Measurements from ENCODE around the gene F5.
"Not testable (repeated sequence)": the region's sequence is repeated elsewhere in the genome, so short reads cannot be mapped to it uniquely, and the experiment has no call there.

The F5 gene

DNA sequence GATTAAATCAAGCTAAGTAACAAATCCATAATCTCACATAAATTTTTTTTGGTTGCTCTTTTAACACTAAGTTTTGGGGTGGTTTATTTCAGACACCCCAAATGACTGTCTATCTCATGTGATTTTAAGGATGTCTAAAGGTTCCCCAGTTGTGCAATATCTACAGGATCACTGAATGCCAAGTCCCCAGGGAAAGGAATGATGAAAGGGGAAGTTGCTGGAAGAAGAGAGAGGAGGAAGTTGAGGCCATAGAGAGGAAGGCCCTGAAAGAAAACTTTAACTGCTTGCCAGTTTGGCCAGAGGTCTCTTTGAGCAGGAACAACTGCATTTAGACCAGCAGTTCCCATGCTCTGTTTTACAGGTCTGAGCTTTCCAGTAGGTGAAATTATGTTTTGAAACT, 73.1 kb downstream of the F5 start:
- in situ Hi-C loops (cut with MboI; ENCODE audit: low sequenced_read_pairs) = no loop called here

DNA sequence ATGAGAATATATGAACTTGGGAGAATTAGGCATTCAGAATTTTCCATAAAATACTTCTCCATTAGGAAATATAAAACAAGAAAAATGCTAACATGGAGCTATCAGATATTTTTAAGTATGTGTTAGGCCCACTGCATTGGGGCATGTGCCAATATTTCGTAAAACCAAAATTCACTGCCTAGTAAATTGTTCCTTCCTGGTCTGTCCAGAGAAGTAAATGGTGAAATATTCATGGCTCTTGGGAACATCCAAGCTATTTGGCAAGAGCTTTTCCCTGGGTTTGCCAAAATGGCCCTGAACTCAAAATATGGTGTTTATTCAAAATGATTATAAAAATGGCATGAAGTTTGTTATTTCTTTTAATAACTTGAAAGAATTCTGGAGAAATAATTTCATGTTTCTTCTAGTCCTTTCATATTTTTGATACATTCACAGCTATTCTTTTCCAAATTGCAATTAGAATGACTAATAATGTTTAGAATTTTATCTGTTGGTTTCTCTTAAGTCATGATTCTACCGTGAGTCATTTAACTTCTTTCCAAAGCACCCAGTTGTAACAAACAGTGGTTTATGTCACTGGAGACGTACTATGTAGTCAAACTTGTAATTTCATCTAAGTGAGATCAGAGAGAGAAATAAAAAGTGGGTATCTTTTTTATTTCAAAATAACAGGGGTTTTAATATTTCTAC, 74.8 kb downstream of the F5 start:
- in situ Hi-C loops (cut with MboI; ENCODE audit: low sequenced_read_pairs) = no loop called here

DNA sequence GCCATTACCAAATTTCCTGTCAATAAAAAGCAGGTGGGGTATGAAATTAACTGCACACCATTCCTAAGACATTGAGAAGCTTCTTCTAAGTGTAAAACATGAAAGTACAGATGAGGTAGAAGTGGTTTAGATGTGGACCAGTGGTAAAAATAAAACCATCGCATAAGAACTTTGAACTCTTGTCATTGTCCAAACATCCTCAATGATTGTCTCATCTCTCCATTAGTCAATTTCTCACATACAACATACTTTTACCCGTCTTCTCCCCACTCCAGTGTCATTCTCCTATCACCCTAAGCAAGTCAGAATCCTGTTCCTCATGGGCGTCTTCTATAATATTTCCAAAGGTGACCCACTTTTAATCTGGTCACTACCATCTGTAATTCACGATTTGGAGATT, 76.2 kb downstream of the F5 start:
- in situ Hi-C loops (cut with MboI; ENCODE audit: low sequenced_read_pairs) = no loop called here

DNA sequence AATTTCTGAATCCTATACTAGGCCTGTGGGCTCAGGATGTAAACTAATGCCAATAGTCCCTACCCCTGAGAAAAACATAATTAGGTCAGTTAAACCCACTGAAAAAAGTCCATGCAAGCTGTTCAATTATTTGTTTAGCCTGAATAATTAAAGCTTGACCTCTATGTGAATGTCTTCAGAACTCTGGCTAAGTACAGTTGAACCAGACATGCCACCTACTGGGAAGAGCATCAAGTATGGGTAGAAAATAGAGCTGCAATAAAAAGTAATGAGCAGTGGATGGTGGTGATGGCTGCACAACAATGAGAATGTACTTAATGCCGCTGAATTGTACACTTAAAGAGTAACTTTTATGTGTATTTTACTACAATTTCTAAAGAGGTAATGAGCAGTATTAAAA, 76.9 kb downstream of the F5 start:
- in situ Hi-C loops (cut with MboI; ENCODE audit: low sequenced_read_pairs) = no loop called here

DNA sequence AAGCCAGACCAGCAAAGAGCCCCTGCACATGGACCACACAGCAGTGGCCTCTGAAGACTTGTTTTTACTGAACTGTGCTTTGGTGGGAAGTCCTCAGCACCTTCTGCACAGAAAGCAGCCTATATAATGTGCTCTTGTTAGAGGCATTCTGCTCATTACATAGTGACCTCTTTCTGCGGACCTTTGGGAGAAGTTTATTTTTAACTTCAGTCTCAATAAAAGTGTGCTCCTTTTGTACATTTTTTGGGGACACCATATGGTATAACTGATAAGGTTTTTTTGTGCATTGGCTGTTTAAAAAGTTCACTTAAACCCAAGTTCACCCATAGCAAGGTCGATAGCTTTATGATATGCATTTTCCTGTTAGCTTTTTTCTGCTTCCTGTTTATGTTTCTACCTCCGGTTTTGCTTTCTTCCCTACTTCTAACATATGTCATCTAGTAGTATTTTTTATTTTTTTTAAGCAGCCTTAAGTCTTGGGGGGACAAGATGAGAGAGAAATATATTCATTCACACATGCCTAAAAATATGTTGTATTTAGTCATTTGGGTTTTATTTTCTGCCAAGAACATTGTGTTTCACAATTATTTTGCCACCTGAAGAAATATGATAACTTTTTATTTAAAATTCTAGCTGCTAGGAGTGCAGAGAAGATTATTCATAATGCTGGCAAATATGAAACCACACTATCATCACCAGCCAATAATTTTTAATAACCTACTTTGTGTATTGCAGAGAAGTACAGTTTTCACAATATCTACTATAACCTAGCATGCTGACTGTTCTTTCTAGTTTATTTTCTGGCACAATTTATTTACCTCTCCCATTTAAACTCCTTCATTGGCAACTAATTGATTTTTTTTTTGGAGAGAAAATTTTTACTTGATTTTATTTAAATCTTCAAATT, 77.6 kb downstream of the F5 start:
- in situ Hi-C loops (cut with MboI; ENCODE audit: low sequenced_read_pairs) = no loop called here

DNA sequence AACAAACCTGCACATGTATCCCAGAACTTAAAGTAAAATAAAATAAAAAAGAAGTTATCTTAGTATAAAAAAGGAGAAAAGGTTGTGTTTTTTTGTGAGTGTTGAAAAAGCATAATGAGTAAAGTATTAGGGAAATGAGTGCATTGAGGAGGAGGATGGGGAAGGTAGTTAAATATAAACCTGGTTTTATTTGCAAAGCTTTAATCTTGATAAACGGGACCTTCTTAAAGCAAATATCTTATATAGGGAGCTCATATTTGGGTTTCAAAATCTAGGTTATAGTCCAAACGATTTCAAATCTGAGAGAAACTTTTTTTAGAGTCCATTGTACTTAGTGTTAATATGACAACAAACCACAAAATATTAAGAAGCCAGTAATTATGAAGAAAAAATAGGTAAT, 78.9 kb downstream of the F5 start:
- in situ Hi-C loops (cut with MboI; ENCODE audit: low sequenced_read_pairs) = no loop called here

DNA sequence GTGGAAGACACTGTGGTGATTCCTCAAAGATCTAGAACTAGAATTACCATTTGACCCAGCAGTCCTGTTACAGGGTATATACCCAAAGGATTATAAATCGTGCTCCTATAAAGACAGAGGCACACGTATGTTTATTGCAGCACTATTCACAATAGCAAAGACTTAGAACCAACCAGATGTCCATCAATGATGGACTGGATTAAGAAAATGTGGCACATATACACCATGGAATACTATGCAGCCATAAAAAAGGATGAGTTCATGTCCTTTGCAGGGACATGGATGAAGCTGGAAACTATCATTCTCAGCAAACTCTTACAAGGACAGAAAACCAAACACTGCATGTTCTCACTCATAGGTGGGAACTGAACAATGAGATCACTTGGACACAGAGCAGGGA, 82.7 kb downstream of the F5 start:
- in situ Hi-C loops (cut with MboI; ENCODE audit: low sequenced_read_pairs) = not testable (repeated sequence)

DNA sequence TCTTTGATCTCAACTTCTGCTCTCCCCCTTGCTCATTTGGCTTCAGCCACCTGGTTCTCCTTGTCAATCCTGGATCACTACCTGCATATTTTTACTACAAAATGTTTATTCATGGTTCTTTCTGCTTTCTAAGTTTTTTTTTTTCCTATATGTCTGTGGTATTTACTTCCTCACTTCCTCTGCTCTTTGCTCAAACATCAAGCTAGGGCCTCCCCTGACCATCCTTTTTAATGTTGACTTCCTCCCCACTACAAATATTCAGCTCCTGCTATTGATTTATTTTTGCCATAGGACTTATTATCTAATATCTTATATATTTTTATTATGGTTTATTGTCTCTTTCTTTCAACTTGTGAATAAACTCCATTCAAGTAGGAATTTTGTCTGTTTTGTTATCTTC, 86.5 kb downstream of the F5 start:
- in situ Hi-C loops (cut with MboI; ENCODE audit: low sequenced_read_pairs) = no loop called here

DNA sequence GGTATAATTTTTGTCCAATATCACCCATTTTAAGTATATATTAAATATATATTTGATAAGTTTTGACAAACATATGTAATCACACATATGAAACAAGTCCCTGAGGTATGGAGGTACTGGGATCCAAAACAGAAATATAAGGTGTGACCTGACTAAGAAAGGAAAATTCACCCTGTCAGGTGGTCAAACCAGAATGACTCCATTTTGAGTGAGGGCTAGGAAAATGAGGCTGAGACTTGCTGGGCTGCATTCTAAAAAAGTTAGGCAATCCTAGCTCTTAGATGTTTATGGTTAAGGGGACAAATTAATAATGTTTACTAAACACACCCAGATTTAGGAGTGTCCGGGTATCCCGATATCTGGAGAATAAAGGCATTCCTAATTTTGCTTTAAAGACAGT, 89.0 kb downstream of the F5 start:
- in situ Hi-C loops (cut with MboI; ENCODE audit: low sequenced_read_pairs) = no loop called here

DNA sequence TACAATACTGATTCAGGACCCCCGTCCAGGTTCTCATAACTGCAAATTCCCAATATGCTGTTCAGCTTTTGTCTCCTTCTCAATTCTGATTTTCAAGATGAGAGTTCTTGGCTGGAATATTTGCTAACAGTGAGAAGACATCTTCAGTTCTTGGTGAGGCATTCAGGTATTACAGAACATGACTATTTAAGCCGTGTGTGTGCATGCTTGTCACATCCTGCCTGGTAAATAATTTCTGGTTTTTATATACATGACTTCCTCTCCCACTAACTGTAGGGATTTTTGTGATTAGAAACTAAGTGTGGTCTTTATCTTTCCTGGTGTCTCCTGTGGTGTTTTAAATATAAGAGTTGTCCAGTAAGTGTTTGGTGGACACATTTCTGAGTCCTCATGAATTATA, 90.4 kb downstream of the F5 start:
- in situ Hi-C loops (cut with MboI; ENCODE audit: low sequenced_read_pairs) = no loop called here

DNA sequence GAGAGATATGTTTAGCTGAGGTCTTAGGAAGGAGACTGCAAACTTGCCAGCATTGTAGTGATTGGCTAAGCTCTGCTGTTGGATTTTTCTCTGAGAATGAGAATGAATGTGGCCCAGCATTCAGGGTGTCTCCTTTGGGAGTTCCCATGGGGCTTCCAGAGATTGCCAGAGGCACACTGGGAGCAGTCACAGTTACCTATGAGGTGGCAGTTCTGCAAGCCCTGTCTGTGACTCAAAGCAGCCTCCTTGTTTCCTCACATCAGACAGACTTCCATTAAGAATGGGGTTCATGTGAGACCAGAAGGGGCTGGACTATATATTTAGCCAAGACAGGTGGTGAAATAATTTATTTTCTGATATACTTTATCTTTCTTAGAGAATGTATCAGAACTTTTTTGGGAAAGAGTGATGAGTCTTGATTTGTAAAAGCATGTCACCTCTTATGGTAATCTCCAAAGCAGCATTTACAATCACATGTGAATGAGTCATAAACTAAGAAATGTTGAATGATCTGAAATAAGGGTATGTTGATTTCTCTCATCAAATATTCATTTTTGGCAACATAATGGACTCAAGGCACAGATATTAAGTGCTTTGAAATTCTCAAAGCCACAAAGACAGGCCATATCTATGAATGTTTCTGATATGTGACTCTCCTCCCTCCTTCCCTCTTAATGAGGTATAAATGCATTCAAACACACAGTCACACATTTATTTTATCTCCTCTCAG, 91.1 kb downstream of the F5 start:
- in situ Hi-C loops (cut with MboI; ENCODE audit: low sequenced_read_pairs) = no loop called here

DNA sequence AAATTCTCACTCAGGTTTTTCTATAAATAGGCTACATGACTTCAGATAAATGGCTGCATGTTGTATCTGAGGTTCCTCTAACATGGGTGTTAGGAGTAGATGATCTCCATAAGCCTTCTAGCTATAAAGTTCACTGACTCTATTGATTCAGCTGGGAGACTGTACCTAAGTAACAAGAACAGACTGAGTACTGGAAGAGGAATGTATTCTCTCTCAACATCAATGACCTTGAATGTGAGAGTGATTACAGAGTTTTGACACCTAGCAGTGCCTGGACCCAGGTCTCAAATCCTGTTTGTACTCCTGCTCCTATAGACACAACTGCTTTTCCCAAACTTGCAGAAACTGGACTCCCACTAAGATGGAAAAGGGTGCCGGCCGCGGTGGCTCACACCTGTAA, 91.9 kb downstream of the F5 start:
- in situ Hi-C loops (cut with MboI; ENCODE audit: low sequenced_read_pairs) = no loop called here

DNA sequence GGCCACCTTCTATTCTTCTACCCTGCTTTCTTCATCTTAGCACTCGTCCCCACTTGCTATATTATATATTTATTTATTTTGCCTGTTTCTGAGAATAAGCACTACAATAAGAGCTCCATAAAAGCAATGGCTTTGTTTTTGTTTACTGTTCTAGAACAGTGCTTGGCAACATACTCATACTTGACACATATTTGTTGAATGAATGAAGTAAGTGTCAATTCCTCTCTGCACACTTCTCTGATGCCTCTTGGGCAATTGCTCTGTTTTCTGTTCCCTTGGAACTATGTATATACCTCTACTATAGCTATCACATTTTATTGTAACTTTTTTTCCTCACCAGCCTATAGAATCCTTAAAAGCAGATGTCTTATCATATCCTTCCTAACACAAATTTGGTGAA, 93.0 kb downstream of the F5 start:
- in situ Hi-C loops (cut with MboI; ENCODE audit: low sequenced_read_pairs) = no loop called here

DNA sequence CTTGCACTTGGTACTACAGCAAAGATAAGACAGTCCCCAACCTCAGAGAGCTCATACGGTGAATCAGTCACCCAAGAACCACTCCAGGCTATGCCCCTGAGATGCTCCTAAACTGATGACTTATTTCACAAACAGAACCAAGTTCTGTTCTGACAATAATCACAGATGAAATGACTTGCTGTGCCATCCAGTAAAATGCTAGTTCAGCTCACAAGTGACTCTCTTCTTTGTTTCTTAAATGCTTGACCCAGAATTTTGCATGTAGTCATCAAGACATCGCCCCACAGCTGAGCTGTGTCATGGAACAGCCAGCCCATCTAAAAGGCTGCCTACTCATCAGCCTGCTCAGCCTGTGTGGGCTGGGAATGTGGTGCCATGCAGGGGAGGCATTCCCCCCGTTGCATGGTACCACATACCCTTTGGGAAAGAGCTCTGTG, 94.4 kb downstream of the F5 start:
- in situ Hi-C loops (cut with MboI; ENCODE audit: low sequenced_read_pairs) = no loop called here

DNA sequence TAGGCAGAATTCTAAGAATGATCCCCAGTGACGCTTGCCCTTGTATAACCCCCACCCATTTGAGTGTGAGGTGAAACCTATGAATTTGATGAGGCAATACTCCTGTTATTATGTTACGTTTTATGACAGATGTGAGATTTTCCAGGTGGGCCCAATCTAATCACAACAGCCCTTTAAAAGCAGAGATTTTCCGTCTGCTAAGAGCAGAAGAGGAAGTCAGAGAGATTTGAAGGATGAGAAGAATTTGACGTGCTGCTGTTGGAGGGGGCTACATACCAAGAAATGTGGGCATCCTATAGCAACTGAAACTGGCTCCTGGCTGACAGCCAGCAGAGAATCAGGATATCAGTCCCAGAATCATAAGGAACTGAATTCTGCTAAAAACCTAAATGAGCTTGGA, 98.1 kb downstream of the F5 start:
- in situ Hi-C loops (cut with MboI; ENCODE audit: low sequenced_read_pairs) = no loop called here

DNA sequence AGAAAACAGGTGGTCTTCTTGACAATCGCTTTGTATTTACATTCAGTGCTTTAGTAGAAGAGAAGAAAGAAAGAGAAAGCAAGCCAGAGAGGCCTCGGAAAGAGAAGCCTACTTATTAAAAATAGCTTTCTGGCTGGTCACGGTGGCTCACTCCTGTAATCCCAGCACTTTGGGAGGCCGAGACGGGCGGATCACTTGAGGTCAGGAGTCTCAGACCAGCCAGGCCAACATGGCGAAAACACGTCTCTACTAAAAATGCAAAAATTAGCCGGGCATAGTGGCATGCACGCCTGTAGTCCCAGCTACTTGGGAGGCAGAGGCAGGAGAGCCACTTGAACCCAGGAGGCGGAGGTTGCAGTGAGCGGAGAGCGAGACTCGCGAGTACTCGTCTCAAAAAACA, 98.7 kb downstream of the F5 start:
- in situ Hi-C loops (cut with MboI; ENCODE audit: low sequenced_read_pairs) = no loop called here

DNA sequence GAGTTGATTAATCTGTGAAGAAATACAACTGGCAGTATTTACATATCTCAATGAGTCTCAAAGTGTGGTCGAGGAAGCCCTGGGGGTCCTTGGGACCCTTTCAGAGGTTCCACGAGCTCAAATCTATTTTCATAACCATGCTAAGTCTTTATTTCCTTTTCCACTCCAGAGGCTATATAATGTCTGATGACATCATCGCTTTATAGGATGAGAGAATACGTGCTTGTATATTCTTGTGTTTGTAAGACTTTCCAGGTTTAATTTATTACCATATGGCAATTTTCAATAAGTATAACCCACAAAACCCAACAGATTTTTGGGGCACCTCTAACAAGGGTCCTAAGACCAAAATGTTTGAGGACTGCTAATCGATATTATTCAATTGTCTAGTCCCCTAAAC, 99.1 kb downstream of the F5 start:
- in situ Hi-C loops (cut with MboI; ENCODE audit: low sequenced_read_pairs) = no loop called here

DNA sequence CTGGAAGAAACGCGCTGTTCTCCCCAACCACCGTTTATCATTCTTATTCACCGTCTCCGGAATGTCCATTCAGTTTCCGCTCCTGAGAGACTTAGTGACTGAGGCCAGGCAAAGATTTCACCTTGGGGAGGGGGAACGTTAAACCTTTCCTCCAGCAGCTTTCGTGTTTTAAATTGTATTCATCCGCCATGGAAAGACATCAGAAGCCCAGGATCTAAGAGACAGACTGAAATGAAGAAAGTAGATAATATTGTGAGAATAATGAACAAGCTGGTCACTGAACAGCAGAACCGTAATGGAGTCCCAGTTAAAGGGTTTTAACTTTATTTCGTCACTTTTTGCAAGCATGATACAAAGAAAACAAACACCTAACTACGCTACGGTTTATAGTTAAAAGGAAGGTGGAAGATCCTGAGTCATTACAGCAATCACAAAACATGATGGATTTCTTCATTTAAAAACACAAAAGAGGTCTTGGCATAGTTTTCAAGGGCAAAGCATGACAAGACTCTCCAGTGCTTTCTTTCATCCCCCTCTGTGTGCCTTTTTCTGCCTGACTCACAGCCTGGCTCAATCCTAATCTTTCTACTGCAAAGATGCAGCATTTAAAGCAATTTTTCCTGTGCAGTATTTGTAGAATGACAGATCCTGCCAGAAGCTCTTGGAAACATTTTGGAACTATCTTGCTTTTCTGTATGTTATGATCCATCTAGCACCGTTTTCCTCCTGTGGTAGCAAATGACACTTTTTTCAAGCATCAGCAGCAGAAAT, 99.8 kb downstream of the F5 start:
- in situ Hi-C loops (cut with MboI; ENCODE audit: low sequenced_read_pairs) = no loop called here

DNA sequence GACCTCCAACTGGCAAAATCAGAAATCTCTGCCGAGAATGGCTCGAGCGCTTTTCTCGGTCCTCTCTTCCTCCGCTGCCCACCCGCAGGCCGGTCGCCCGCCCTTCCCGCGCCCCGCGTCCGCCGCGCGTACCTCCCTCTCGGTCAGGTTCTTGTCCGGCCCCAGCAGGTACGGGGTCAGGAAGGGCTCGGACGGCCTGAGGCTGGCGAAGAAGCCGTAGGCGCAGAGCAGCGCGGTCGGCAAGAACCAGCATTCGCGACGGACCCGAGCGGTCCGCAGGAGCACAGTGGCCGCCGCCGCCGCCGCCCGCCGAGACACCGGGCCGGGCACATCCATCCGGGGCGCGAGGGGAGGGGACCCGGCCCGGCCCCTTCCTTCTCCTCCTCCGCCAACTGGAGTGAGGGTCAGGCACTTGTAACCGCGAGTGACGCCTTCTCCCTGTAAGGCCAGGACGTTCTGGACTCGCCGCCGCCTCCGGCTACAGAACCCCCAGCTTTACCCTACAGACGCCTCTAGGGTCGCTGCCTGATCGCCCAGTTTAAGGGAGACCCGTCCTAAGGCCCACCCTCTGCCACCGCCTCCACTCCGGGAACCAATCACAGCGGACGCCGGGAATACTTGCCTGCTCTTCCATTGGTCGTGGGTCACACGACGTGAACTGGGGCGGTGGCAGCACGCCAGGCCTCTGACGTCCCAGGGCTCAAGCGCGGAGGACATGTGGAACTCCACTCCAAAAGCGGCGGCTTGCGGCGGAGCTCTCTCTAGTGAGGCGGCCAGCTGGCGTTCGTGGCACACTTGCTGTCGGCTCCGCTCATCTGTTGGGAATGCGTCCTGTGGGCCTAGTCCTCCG, 100.6 kb downstream of the F5 start, which contains the start of gene SLC19A2:
SLC19A2 (minus strand) TSS at position 514 of the 850 bp plus-strand sequence; CDS start at position 336, 178 bp downstream.
- in situ Hi-C loops (cut with MboI; ENCODE audit: low sequenced_read_pairs) = no loop called here
